PC-3 (cell line): ENCODE results near the gene PPP1CB. TPM values are rescaled to one million over a fixed set of nuclear protein-coding genes. Genes with fewer than 3 reads are reported as not detected.
A peak's percentile ranks its signal among the peaks of the same experiment; 100 is the strongest.
"Not testable (repeated sequence)": the region's sequence is repeated elsewhere in the genome, so short reads cannot be mapped to it uniquely, and the experiment has no call there.

ENCODE experiments used
- ATAC-seq: fragments of 200-7000 bp; cut with Tn5 transposase; 2 replicates; pipeline ENCODE4 v1.9.1; 2020; ENCODE audit warnings: mild to moderate bottlenecking, moderate library complexity
- BruUV-seq: library from RNA; stranded (reverse); fragments of 400-500 nt; replicated peaks from 2 replicates; lab custom pipeline; 2021; lab: Mats Ljungman, UMichigan
- CTCF ChIA-PET: fragments of 300-600 bp; sonication (Branson Sonifier 250); formaldehyde crosslinking; loops from one replicate; lab custom pipeline; 2022; ENCODE audit warnings: antibody characterized with exemption; lab: Charles Lee
- POLR2A ChIA-PET: fragments of 300-600 bp; sonication (Branson Sonifier 250); formaldehyde crosslinking; loops from one replicate; lab custom pipeline; 2022; ENCODE audit warnings: antibody characterized with exemption; ENCODE audit not compliant: unreplicated experiment; lab: Charles Lee
- DNase-seq: peaks from one replicate; pipeline ENCODE4 v3.0.0-alpha.2; 2015
- H2AFZ ChIP-seq: fragments of 300-600 bp; sonication (generic); 2 replicates; pipeline ENCODE4 v1.6.0; 2016; ENCODE audit warnings: antibody characterized with exemption, low read length
- H3F3A ChIP-seq: fragments of 300-600 bp; sonication (generic); one replicate; pipeline ENCODE4 v1.6.0; 2017; ENCODE audit warnings: antibody characterized with exemption, low read length, control low read depth, mild to moderate bottlenecking; ENCODE audit not compliant: unreplicated experiment
- H3K27ac ChIP-seq: fragments of 300-600 bp; sonication (generic); 2 replicates; pipeline ENCODE4 v1.5.1; 2016; ENCODE audit warnings: mild to moderate bottlenecking, low read length
- H3K27me3 ChIP-seq: fragments of 300-600 bp; sonication (generic); 2 replicates; pipeline ENCODE4 v1.6.1; 2016; ENCODE audit warnings: low read length, mixed read lengths
- H3K36me3 ChIP-seq: fragments of 300-600 bp; sonication (generic); 2 replicates; pipeline ENCODE4 v1.6.1; 2016; ENCODE audit warnings: low read depth, mixed run types, low read length, mixed read lengths
- H3K4me1 ChIP-seq: fragments of 300-600 bp; sonication (generic); 2 replicates; pipeline ENCODE4 v1.5.1; 2016; ENCODE audit warnings: low read length; ENCODE audit not compliant: insufficient read depth
- H3K4me2 ChIP-seq: fragments of 300-600 bp; sonication (generic); 2 replicates; pipeline ENCODE4 v1.6.0; 2016; ENCODE audit warnings: low read length
- H3K4me3 ChIP-seq: fragments of 300-600 bp; sonication (generic); 2 replicates; pipeline ENCODE4 v1.5.1; 2016; ENCODE audit warnings: mild to moderate bottlenecking, low read length, mixed read lengths
- H3K79me2 ChIP-seq: fragments of 300-600 bp; sonication (generic); 2 replicates; pipeline ENCODE4 v1.6.1; 2017; ENCODE audit warnings: low read length, mixed read lengths
- H3K9ac ChIP-seq: fragments of 300-600 bp; sonication (generic); 2 replicates; pipeline ENCODE4 v1.6.0; 2016; ENCODE audit warnings: mild to moderate bottlenecking, low read length
- H3K9me2 ChIP-seq: fragments of 300-600 bp; sonication (generic); replicated peaks from 2 replicates; pipeline ENCODE4 v1.6.1; 2016; ENCODE audit warnings: mixed run types, low read length, mixed read lengths
- H3K9me3 ChIP-seq: fragments of 300-600 bp; sonication (generic); 2 replicates; pipeline ENCODE4 v1.6.1; 2016; ENCODE audit warnings: low read length, mixed read lengths
- H4K20me1 ChIP-seq: fragments of 300-600 bp; sonication (generic); 2 replicates; pipeline ENCODE4 v1.6.1; 2016; ENCODE audit warnings: low read length, mixed read lengths
- EZH2 ChIP-seq: fragments of 300-600 bp; sonication (generic); IDR thresholded peaks from one replicate; pipeline ENCODE4 v1.6.1; 2017; ENCODE audit warnings: antibody characterized with exemption, mild to moderate bottlenecking, low read length; ENCODE audit not compliant: unreplicated experiment
- EZH2phosphoT487 ChIP-seq: fragments of 300-600 bp; sonication (generic); IDR thresholded peaks from 2 replicates; pipeline ENCODE4 v1.6.1; 2018; ENCODE audit warnings: mild to moderate bottlenecking, antibody characterized with exemption, low read length, borderline replicate concordance
- intact Hi-C: fragments of 100-400 bp; cut with micrococcal nuclease; formaldehyde crosslinking; loops from 2 replicates; pipeline ENCODE4 v1.9.0; 2023
- total RNA-seq: library from RNA; depleted of rRNA; stranded (reverse); fragments of >200 nt; gene quantifications from 2 replicates; pipeline ENCODE4 v1.2.3, GENCODE V29; 2014
- TF ChIP-seq, protein P1 (sequence below): fragments of 300-600 bp; sonication (generic); conservative IDR thresholded peaks from 2 replicates; pipeline ENCODE4 v1.5.1; 2017; ENCODE audit warnings: antibody characterized with exemption, low read depth, mild to moderate bottlenecking, low read length

The PPP1CB gene
- total RNA-seq, 1 experiment from 2014 or later, result 84.2 TPM

DNA sequence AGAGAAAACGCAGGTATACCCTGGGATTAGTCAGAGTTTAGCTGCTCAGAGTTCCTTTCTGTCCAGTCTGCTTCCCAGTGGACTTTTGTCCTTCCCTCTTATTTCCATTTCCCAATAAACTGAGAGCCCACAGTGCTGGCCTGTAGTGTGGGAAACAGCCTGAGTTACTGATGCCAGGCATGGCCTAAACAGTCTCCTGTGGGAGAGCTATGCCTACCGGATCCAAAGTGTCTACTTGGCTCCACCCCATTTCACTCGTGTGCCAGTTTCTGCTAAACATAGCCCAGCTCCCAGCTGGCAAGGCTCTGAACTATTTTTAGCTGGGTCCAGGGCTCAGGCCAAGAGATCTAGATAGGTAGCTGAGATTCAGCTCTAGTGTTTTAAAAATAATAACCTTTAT lies 15.6 kb upstream of the PPP1CB start:
- no peaks in the 10 kb centered on the region for H3K27me3 ChIP-seq
- no peaks in the 10 kb centered on the region for H3F3A ChIP-seq
- H3K4me3 ChIP-seq, result no peak overlapping the region
- H3K9ac ChIP-seq, result no peak overlapping the region
- intact Hi-C loops, result no loop called here
- no peak overlapping the region for H3K27ac ChIP-seq
- DNase-seq (peak; percentile 50), ATAC-seq (peak; percentile 78)
- no peaks in the 10 kb centered on the region for H3K36me3 ChIP-seq
- H3K9me2 ChIP-seq, result no peaks in the 10 kb centered on the region
- H3K79me2 ChIP-seq, result no peaks in the 10 kb centered on the region
- TF ChIP-seq EZH2phosphoT487 (no peak), EZH2 (no peak)
- TF ChIP-seq, protein P1, sequence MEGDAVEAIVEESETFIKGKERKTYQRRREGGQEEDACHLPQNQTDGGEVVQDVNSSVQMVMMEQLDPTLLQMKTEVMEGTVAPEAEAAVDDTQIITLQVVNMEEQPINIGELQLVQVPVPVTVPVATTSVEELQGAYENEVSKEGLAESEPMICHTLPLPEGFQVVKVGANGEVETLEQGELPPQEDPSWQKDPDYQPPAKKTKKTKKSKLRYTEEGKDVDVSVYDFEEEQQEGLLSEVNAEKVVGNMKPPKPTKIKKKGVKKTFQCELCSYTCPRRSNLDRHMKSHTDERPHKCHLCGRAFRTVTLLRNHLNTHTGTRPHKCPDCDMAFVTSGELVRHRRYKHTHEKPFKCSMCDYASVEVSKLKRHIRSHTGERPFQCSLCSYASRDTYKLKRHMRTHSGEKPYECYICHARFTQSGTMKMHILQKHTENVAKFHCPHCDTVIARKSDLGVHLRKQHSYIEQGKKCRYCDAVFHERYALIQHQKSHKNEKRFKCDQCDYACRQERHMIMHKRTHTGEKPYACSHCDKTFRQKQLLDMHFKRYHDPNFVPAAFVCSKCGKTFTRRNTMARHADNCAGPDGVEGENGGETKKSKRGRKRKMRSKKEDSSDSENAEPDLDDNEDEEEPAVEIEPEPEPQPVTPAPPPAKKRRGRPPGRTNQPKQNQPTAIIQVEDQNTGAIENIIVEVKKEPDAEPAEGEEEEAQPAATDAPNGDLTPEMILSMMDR, result no peak
- peaks cover 7% of the 10 kb centered on the region; the same call in 1 of the 2 replicates for H3K4me1 ChIP-seq
- H2AFZ ChIP-seq, result no peak overlapping the region
- no TSS peak for BruUV-seq
- no peaks in the 10 kb centered on the region for H3K9me3 ChIP-seq
- H4K20me1 ChIP-seq, result no peaks in the 10 kb centered on the region
- ChIA-PET CTCF (no interaction called here), POLR2A (no interaction called here)
- no peak overlapping the region for H3K4me2 ChIP-seq

DNA sequence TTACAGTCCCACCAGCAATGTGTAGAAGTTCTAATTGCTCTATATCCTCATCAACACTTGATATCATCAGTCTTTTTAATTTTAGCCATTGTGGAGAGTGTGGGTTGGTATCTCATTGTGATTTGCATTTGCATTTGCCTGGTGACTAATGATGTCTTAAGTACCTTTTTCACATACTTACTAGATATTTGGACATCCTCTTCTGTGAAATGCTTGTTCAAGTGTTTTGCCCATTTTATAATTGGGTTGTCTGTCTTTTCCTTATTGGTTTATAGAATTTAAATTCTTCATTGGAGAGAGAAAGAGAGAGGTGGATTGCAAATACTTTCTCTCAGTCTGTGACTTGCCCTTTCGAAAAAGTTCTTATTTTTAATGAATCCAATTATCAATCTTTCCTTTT lies 14.0 kb upstream of the PPP1CB start:
- intact Hi-C loops, result no loop called here
- TF ChIP-seq, protein P1, result no peak
- no peak for TF ChIP-seq EZH2
- no peak for TF ChIP-seq EZH2phosphoT487
- no peaks in the 10 kb centered on the region for H4K20me1 ChIP-seq
- no peak overlapping the region for H2AFZ ChIP-seq
- BruUV-seq, result no TSS peak
- H3K79me2 ChIP-seq, result no peaks in the 10 kb centered on the region
- H3K36me3 ChIP-seq, result no peaks in the 10 kb centered on the region
- H3K27me3 ChIP-seq, result no peaks in the 10 kb centered on the region
- H3F3A ChIP-seq, result no peaks in the 10 kb centered on the region
- H3K4me1 ChIP-seq, result peaks cover 7% of the 10 kb centered on the region; the same call in 1 of the 2 replicates
- H3K9ac ChIP-seq, result no peak overlapping the region
- no peak overlapping the region for H3K4me2 ChIP-seq
- no peak overlapping the region for H3K4me3 ChIP-seq
- no peaks in the 10 kb centered on the region for H3K9me3 ChIP-seq
- ATAC-seq (no peak), DNase-seq (no peak)
- H3K9me2 ChIP-seq, result no peaks in the 10 kb centered on the region
- ChIA-PET CTCF (no interaction called here), POLR2A (no interaction called here)
- H3K27ac ChIP-seq, result no peak overlapping the region

DNA sequence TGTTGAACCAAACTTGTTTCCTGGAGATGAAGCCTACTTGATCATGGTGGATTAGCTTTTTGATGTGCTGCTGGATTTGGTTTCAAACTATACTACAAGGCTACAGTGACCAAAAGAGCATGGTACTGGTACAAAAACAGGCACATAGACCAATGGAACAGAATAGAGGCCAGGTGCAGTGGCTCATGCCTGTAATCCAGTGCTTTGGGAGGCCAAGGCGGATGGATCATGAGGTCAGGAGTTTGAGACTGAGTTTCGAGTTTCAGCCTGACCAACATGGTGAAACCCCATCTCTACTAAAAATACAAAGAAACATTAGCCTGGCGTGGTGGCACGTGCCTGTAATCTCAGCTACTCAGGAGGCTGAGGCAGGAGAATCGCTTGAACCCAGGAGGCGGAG lies 9.0 kb upstream of the PPP1CB start:
- ATAC-seq, H2AFZ ChIP-seq, DNase-seq, H4K20me1 ChIP-seq, H3K27ac ChIP-seq, intact Hi-C loops, H3K27me3 ChIP-seq, BruUV-seq, H3K79me2 ChIP-seq, H3K36me3 ChIP-seq, POLR2A ChIA-PET, H3K4me3 ChIP-seq, H3K9me3 ChIP-seq, H3K9ac ChIP-seq, H3K9me2 ChIP-seq, CTCF ChIA-PET, H3F3A ChIP-seq, H3K4me2 ChIP-seq, H3K4me1 ChIP-seq: not testable (repeated sequence)
